Cortex of kidney (tissue), 1 donor: ENCODE results near the gene LUC7L2.
"Not testable (repeated sequence)": the region's sequence is repeated elsewhere in the genome, so short reads cannot be mapped to it uniquely, and the experiment has no call there.

ENCODE experiments used
- DNase-seq: peaks from one replicate; lab custom pipeline; 2025; lab: John Stamatoyannopoulos, UW

The LUC7L2 gene

DNA sequence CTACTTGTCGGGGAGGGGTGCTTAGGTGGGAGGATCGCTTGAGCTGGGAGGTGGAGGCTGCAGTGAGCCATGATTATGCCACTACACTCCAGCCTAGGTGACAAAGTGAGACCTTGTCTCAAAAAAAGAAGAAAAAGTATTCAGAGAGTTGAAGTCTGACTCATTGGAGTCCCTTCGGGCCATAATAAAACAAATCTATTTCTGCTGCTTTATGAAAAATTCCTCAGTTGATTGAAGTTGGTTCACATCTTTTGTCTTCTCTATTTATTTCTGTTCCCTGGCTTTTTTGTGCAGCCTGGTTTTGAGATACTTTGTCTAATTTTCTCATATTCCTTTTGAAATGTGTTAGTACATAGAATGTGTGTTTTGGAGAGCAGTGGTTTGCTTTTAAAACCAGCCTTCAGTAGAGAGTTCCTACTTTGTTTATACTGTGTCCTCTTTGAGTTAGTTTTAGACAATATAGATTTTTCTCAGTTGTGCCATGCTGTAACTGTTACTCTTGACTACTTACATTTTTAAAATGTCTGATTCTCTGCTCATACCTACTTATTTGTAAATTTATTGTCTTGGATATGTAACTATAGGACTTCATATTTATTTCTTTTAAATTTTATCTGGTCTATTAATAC, 36.7 kb downstream of the LUC7L2 start:
- no peak for DNase-seq

DNA sequence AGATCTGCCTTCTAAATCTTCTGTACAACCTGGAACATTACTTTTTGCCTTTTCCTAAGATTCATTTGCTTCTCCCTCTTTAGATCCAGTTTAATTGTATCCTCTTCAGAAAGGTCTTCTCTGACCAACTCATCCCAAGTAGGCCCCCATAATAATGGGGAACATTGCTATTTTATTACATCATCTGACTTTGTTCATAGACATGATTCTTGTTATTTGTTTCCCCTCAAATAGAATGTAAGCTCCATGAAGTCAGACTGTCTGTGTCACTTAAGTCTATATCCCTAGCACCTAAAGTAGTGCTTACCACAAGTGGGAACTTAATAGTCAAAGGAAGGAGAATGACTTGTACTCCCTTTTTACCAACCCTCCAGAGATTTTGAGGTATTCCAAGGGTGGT, 37.5 kb downstream of the LUC7L2 start:
- DNase-seq = no peak

DNA sequence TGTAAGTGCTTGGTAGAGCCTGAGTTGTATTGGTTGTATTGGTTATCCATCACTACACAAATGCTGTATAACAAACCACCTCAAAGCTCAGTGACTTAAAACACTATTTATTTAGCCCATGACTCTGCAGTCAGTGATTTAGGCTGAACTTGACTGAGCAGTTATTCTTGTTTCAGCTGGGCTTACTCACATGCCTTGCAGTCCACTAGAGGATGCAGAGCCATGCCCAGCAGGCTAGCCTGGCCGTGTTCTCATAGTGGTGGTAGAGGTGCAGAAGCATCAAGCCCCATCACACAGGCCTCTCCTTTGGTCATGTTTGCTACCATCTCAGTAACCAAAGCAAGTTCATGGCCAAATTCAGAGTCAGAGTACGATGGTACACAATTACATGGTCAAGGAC, 43.9 kb downstream of the LUC7L2 start:
- no peak for DNase-seq

DNA sequence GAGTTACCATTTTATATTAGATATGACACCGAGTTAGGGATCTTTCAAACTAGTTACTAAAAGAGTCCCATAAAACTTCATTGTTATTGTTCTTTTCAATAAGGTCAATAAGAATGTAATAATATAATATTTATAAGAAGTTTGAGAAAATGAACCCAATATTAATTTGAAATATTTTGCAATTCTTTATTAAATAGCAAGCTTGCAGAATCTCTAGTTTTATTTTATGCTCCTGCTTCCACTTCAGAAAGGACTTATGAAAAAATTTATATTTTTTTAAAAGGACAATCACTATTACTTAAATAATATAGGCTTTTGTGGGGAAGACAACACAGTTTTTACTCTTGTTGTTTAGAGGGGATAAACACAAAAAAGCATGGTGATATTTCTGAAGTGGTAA, 47.9 kb downstream of the LUC7L2 start:
- no peak for DNase-seq

DNA sequence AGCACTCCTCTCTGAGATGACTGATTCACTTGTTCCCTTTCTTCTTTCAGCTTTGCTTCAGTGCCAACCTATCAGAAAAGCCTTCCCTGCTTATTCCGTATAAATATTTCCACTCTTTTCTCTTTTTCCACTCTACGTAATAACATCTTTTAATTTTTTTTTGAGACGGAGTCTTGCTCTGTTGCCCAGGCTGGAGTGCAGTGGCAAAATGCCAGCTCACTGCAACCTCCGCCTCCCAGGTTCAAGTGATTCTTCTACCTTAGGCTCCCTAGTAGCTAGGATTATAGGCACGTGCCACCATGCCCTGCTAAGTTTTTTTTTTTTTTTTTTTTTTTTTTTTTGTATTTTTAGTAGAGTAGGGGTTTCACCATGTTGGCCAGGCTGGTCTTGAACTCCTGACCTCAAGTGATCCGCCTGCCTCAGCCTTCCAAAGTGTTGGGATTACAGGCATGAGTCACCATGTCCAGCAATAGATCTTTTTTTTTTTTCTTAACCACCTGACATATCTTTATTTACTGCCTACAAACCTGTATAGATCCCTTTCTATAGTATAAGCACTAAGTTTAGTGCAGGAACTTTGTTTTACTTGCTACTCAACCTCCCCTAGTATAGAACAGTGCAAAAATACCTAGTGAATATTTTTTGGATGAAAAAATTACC, 55.2 kb downstream of the LUC7L2 start:
- not testable (repeated sequence) for DNase-seq

DNA sequence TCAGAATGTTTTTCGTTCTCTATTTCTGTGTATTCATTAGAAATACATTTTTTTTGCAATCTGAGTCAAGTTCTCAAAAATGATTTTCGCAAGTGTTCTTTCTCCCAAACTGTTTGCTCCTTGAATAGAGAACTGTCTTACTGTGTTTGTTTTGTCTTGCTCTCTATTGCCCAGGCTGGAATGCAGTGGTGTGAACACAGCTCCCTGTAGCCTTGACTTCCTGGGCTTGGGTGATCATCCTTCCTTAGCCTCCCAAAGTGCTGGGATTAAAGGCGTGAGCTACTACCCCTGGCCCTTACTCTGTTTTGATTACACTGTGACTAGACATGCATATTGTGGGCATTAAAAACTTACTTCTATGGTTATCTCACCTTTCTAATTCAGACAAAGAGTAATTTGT, 56.7 kb downstream of the LUC7L2 start:
- no peak for DNase-seq

DNA sequence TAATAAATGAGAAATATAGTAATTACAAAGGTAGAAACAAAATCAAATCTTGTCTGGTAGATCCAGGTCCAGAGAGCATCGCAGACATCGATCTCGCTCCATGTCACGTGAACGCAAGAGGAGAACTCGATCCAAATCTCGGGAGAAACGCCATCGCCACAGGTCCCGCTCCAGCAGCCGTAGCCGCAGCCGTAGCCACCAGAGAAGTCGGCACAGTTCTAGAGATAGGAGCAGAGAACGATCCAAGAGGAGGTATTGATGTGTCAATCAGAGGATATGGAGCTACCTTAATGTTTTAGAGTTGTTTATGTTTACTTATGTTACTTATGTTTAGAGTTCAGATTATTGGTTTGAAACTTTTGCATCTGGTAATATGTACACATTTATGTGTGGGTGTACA, 57.8 kb downstream of the LUC7L2 start:
- no peak for DNase-seq

DNA sequence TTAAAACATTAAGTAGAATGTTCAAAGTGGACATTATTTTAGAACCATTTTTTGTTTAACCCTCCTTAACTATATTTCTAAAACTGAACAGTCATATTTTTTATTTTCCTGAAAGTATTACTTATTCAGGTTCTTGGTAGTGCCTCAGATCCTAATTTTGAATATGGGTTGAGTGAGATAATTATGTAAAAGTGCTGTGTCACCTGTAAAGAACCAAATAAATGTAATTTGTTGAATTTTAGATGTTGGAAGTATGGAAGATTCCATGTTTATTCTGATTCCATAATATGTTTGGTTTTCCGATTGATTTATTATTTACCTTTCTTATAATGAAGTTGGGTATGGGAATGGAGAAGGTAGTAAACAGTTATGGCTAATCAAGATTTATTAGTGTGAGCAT, 61.4 kb downstream of the LUC7L2 start:
- DNase-seq = no peak

DNA sequence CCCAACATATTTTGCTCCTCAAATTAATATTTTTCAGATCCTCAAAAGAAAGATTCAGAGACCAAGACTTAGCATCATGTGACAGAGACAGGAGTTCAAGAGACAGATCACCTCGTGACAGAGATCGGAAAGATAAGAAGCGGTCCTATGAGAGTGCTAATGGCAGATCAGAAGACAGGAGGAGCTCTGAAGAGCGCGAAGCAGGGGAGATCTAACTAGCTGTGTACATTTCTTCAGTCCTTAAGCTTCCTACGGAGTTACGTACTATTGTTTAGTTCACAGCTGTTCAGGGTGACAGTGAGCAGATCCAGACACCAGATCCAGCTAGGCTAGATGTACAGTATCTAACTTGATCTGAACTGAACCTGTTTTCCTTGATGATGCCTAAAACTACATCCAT, 62.4 kb downstream of the LUC7L2 start:
- DNase-seq = no peak

DNA sequence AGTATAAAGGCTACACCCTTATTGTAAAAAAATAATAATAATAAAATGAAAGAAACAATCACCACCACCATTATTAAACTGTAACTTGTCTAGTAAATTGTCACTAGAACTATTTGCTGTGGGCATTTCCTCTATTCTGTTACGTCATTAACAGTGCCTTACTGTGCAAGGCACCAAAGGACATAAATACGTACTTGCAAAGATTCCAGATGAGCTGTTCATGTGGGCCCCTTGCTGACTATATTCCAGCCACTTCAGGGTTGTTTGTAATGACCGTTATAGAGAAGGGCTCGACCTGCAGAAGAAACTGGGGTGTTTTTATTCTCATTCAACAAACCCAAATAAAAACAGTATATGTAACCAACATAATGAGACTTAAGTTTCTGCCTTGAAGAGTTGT, 63.4 kb downstream of the LUC7L2 start:
- no peak for DNase-seq

DNA sequence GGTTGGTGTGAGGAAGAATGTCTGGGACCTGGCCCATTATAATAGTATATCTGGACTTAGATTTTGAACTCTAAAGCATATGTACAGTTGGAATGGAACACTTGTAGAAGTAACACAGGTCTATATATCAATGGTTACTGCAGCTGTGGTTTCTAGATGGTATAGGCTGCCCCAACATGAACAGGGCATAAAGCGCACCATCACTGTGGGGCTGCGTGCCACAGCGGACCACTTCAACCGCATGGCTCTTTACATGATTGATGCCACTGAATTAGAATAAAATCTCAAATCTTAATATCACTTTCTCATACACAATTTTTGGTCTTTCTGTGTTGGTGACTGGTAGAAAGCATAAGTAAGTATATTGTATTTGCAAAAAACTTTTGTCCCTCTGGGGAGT, 64.3 kb downstream of the LUC7L2 start:
- DNase-seq = no peak

DNA sequence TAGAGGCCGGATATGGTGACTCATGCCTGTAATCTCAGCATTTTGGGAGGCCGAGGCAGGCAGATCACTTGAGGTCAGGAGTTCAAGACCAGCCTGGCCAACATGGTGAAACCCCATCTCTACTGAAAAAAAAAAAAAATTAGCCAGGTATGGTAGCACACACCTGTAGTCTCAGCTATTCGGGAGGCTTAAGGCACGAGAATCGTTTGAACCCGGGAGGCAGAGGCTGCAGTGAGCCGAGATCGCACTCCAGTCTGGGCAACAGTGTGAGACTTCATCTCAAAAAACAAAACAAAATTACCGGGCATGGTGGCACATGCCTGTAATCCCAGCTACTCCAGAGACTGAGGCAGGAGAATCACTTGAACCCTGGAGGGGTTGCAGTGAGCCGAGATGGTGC, 66.0 kb downstream of the LUC7L2 start:
- DNase-seq = not testable (repeated sequence)

DNA sequence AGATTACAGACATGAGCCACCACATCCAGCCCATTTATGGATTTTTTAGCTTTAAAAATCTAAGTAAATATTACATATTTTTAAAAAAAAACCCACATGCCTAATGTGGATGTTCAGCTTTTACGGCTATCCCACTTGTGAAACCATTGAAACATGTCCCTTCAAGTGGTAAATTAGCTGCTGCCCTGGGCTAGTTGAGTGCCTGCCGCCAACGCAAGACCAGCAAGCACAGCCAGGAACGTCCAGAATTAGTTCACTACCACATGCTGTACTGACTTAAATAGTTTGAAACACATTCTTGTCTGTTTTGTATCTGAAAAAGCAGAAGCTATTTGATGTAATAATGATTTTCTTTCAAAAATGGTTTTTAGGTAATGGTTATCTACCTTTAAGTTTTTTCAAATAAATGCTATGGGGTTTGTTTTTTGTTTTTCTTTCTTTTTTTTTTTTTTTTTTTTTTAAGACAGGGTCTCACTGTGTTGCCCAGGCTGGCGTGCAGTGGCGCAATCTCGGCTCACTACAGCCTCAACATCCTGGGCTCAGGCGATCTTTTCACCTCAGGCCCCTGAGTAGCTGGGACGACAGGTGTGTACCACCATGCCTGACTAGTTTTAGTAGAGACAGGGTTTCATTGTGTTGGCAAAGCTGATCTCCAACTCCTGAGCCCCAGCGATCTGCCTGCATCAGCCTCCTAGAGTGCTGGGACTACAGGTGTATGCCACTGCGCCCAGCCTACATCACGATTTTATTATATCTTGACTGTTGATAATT, 66.7 kb downstream of the LUC7L2 start:
- no peak for DNase-seq

DNA sequence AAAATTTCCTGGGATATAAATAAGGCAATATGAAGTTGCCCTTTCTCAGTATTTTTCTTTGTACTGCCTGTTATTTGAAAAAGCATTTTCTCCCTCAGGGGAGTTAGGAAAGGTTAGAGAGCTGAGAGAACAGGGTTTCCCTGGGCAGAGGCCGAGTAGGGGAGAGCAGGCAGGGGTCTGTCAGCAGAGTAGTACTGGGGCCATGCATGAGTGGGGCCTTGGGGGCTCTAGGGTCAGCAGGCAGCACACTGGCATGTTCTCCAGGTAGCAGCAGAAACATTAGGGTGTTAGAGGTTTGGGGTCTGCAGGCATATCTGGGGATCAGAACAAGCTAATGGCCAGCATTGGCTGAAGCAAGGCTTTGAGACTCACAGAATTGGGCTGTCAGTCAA, 67.3 kb downstream of the LUC7L2 start:
- no peak for DNase-seq

DNA sequence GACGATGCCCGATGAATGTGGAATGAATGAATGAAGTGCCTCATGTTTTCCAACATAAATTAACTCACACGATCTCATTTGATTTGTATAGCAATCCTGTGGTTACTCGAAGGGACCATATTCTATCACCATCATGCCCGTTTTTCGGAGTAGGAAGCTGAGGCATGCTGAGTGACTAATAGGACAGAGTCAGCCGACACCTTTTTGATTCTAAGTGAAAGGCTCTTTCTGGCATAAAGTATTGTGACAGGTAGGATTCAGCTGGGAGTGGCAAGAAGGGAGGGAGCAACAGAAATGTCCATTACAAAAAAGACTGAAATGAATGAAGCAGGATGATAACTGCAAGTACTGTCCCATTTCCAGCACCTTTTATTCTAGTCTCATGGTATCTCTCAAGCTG, 68.1 kb downstream of the LUC7L2 start:
- DNase-seq = no peak

DNA sequence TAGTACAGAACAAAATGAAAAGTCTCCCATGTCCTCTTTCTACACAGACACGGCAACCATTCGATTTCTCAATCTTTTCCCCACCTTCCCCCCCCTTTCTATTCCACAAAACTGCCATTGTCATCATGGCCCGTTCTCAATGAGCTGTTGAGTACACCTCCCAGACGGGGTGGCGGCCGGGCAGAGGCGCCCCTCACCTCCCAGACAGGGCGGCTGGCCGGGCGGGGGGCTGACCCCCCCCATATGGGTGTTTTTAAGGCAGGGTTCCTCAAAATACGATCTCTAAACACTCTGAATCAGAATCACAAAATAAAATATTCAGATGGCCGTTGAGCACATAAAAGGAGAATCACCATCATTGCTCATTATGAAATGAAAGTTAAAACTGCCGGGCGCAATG, 70.0 kb downstream of the LUC7L2 start:
- DNase-seq = not testable (repeated sequence)

DNA sequence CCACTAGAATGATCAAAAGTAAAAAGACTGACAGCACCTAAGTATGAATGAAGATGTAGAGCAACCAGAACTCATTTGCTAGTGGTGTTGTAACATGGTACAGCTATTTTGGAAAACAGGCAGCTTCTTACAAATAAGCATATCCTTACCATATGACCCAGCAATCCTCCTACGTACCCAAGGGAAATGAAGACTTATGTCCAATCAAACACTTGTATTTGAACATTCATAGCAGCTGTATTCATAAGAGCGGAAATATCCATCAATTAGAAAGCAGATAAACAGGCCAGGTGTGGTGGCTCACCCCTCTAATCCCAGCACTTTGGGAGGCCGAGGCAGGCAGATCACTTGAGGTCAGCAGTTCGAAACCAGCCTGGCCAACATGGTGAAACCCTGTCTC, 70.7 kb downstream of the LUC7L2 start:
- DNase-seq = no peak

DNA sequence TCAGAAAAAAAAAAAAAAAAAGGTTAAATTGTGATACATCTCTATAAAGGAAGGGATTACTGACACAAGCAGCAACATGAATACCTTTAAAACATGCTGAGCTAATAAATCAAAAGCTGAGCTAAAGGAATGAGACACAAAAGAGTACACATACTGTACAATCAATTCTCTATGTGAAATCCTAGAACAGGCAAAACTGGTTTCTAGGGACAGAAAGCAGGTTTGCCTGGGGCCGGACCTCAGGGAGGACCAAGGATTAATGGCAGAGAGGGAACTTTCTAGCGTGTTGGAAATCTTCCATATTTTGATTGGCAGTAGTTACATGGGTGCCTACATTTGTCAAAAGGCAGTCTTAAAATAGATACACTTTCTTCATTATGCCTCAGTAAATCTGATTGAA, 71.3 kb downstream of the LUC7L2 start:
- no peak for DNase-seq

DNA sequence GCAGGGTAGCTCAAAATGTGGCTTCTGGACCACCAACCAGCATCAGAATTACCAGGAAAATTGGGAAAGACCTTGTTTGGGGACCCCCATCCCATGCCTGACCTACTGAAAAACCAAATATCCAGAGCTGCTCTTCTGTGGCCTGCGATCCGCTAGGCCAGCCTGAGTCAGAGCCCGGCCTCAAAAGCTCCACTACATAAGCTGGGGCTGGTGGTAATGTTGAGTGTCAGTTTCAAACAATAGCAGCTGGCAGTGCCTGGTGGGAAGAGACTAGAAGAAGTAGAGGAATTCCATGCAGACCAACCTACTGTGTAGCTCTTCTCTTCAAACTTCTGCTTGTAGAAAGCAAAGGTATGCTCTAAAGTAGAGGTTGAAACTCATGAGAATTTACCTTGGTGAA, 71.8 kb downstream of the LUC7L2 start:
- no peak for DNase-seq

DNA sequence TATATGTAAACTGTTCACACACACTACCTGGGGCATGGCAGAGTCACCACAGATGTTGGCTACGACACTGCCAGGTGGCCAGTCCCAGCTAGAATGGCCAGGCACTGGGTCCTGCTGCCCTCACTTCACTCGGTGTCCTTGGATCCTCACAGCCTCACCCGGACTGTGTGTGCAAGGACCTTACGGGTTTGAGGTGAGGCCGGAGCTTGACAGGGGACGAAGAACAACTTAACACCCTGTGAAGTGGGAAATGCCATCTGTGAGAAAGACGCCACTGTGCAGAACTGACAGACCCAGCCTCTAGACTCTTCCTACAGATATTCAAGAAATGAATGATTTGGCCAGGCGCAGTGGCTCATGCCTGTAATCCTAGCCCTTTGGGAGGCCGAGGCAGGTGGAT, 77.1 kb downstream of the LUC7L2 start:
- DNase-seq = no peak

DNA sequence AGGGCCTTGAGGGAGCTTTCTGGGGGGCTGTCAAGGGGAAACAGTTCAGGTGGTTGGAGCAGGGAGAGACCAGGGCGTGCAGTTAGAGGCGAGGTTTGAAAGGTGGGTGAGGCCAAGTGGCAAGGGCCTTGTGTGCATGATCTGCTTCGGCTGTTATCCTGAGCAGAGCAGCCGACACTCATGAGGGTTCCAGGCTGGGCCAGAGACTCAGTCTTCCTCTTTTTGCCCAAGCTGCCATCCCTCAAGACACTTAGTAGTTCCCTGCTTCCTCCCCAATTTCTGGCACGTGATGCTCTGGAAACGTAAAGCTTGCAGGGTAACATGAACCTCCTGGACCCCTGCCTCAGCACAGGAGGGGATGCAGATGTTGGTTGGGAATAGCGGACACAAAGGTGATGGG, 79.7 kb downstream of the LUC7L2 start:
- DNase-seq = no peak

DNA sequence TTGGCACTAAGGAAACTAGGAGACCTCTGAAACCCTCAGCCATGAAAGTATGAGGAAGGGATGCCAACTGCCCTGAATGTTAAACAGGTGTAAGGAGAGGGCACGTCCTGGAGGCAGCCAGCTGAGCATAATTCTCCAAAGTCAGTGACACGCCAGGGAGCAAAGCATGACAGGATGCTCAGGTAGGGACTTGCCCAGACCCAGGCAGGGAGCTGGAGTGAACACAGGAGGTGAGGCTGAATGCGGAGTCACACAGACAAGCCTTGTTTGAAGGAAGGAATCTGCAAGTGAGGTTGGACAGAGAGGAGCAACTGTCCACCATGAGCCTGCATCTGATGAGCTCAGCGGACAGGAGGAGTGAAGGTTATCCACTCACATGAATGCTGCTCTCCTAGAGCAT, 82.3 kb downstream of the LUC7L2 start:
- DNase-seq = no peak

DNA sequence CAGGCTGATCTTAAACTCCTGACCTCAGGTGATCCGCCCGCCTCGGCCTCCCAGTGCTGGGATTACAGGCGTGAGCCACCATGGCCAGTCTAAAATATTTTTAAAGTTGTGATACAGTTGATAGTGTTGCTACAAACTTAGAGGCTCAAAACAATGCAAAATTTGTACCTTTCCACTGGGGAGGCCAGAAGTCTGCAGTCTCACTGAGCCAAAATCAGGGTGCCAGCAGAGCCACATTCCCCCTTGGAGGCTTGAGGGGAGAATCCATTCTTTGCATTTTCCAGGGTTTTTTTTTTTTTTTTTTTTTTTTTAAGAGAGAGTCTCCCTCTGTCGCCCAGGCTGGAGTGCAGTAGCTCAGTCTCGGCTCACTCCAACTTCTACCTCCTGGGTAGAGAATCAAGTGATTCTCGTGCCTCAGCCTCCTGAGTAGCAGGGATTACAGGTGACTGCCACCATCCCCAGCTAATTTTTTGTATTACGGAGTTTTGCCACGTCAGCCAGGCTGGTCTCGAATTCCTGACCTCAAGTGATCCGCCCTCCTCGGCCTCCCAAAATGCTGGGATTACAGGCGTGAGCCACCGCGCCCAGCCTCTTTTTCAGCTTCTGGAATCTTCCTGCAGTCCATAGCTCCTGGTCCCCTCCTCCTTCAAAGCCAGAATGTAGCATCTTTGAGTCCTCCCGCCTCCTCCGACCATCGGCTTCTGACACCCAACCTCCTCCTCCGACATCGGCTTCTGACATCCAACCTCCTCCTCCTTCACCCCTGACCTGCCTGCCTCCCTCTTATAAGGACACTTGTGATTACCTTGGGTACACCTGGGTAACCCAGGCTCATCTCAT, 86.6 kb downstream of the LUC7L2 start:
- DNase-seq = no peak
